ENCODE results near the gene FRG1. TPM values are rescaled to one million over a fixed set of nuclear protein-coding genes. Genes with fewer than 3 reads are reported as not detected.
"Not testable (repeated sequence)": the region's sequence is repeated elsewhere in the genome, so short reads cannot be mapped to it uniquely, and the experiment has no call there.

The FRG1 gene
- total and polyA plus RNA-seq, 2 of the 8 experiments (the other 6 are each of a cell fraction or from before 2014, with no cell fraction given), result 6.2 to 31.8 TPM

GRCh38 chr4:189984661-189985060 lies 44.0 kb downstream of the FRG1 start:
- H3K9ac ChIP-seq (replicated peaks in 1 of 4; ENCODE audit: extremely low read depth in 1 of 4, low read depth in 3 of 4, low read length in 3 of 4); H3K79me2 ChIP-seq (ENCODE audit: control insufficient read depth in 1 of 2, insufficient read depth in 2 of 2, low read length in 2 of 2); H3K4ac ChIP-seq (replicated peaks; ENCODE audit: insufficient read length, low read depth, low read length); H3K56ac ChIP-seq (replicated peaks; ENCODE audit: insufficient read length, low read depth, low read length); H2BK12ac ChIP-seq (ENCODE audit: low read depth, low read length); H3K14ac ChIP-seq (ENCODE audit: insufficient read length); H3K23me2 ChIP-seq (ENCODE audit: low read depth, low read length); H3K4me3 ChIP-seq (ENCODE audit: extremely low read depth in 1 of 4, insufficient read depth in 2 of 4, low read depth in 3 of 4, low read length in 4 of 4); H4K20me1 ChIP-seq (replicated peaks in 1 of 2; ENCODE audit: control insufficient read depth in 1 of 2, insufficient read depth in 2 of 2, low read length in 2 of 2); FAIRE-seq; DNase-seq (ENCODE audit: low read depth in 1 of 2, low spot score in 2 of 2); H2AK5ac ChIP-seq (ENCODE audit: low read depth, low read length); H4K5ac ChIP-seq (ENCODE audit: insufficient read length, low read depth, low read length); H2BK5ac ChIP-seq (ENCODE audit: low read depth, low read length); H3K4me2 ChIP-seq (ENCODE audit: insufficient read depth in 1 of 2, low read depth in 2 of 2, low read length in 2 of 2); H3K27me3 ChIP-seq (replicated peaks in 1 of 4; ENCODE audit: control insufficient read depth in 3 of 4, extremely low read depth in 1 of 4, insufficient read depth in 3 of 4, low read length in 3 of 4); H3K36me3 ChIP-seq (ENCODE audit: control insufficient read depth in 2 of 4, insufficient read depth in 4 of 4, low read length in 3 of 4); POLR2A ChIA-PET (ENCODE audit: partially characterized antibody); H4K8ac ChIP-seq (ENCODE audit: extremely low read depth, insufficient read depth, low read length); H3K9me3 ChIP-seq (ENCODE audit: insufficient read depth in 2 of 2, low read depth in 1 of 2, low read length in 1 of 2); H3K79me1 ChIP-seq (ENCODE audit: low read depth, low read length); H2BK15ac ChIP-seq (ENCODE audit: low read length); H3K27ac ChIP-seq (ENCODE audit: low read depth, low read length); H2AFZ ChIP-seq (ENCODE audit: low read length); H3K4me1 ChIP-seq (replicated peaks in 1 of 4; ENCODE audit: control insufficient read depth in 3 of 4, insufficient read depth in 4 of 4, low read length in 3 of 4); H3K18ac ChIP-seq (ENCODE audit: extremely low read depth, low read length); H4K91ac ChIP-seq (replicated peaks; ENCODE audit: insufficient read length, low read length); H2BK20ac ChIP-seq (ENCODE audit: low read length); H3K23ac ChIP-seq (ENCODE audit: insufficient read length); H2BK120ac ChIP-seq (replicated peaks; ENCODE audit: low read depth, low read length): not testable (repeated sequence)
- WGBS, 2 experiments (ENCODE audit: extremely low coverage in 1 of 2, insufficient coverage in 1 of 2, insufficient read length in 1 of 2, insufficient replicate concordance in 2 of 2, low coverage in 1 of 2, low lambda C conversion rate in 2 of 2, missing lambda C conversion rate in 1 of 2), result 83% methylated on average over 7 of the region's 31 CpGs; no CpG with 5 or more reads in 1 of the 2 experiments
- CTCF ChIA-PET (ENCODE audit: partially characterized antibody), result interaction anchor here (2.7 kb wide), 1 partner anchor 11 kb away, joined by 8 read pairs; no protein-coding TSS in a partner anchor

DNA sequence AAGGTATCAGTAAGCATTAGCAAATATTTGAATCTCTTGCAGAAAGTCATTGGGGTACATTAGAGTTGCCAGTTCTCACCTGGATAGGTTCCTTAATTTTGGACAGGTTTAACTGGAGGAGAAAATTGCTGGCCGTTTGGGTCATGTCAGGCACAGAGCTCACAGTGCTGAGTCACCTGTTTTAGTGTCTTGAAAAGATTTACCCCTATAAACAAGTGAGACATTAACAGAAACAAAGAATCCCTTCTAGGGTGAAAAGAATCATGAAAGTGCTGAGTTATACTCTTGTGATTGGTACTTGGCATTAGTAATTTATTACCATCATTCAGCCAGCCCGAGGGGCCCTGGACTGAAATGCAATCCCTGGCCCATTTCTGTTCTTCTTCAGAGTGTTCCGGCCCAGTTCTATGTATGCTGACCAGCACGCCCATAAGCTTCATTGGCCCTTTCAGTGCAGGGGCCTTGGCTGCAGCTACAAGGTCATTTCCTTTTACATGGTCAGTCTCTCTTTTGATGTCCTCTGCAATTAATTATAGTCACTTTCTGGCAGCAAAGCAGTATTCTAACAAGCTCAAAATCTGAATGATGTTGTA lies 45.1 kb downstream of the FRG1 start:
- 88% methylated on average over 4 of the region's 4 CpGs; no CpG with 5 or more reads in 1 of the 2 experiments for WGBS, 2 experiments (ENCODE audit: extremely low coverage in 1 of 2, insufficient coverage in 1 of 2, insufficient read length in 1 of 2, insufficient replicate concordance in 2 of 2, low coverage in 1 of 2, low lambda C conversion rate in 2 of 2, missing lambda C conversion rate in 1 of 2)

More for the DNA sequence above, 45.1 kb downstream of the FRG1 start:
- H3K4ac ChIP-seq (replicated peaks; ENCODE audit: insufficient read length, low read depth, low read length); H2BK120ac ChIP-seq (replicated peaks; ENCODE audit: low read depth, low read length); H3K9ac ChIP-seq (replicated peaks in 1 of 4; ENCODE audit: extremely low read depth in 1 of 4, low read depth in 3 of 4, low read length in 3 of 4); H2BK20ac ChIP-seq (ENCODE audit: low read length); H3K4me1 ChIP-seq (replicated peaks in 1 of 4; ENCODE audit: control insufficient read depth in 3 of 4, insufficient read depth in 4 of 4, low read length in 3 of 4); H3K23ac ChIP-seq (ENCODE audit: insufficient read length); H3K36me3 ChIP-seq (ENCODE audit: control insufficient read depth in 2 of 4, insufficient read depth in 4 of 4, low read length in 3 of 4); H2BK12ac ChIP-seq (ENCODE audit: low read depth, low read length); H3K14ac ChIP-seq (ENCODE audit: insufficient read length); H2BK5ac ChIP-seq (ENCODE audit: low read depth, low read length); H4K20me1 ChIP-seq (replicated peaks in 1 of 2; ENCODE audit: control insufficient read depth in 1 of 2, insufficient read depth in 2 of 2, low read length in 2 of 2); H3K9me3 ChIP-seq (ENCODE audit: insufficient read depth in 2 of 2, low read depth in 1 of 2, low read length in 1 of 2); H2AFZ ChIP-seq (ENCODE audit: low read length); H3K79me1 ChIP-seq (ENCODE audit: low read depth, low read length); H3K79me2 ChIP-seq (ENCODE audit: control insufficient read depth in 1 of 2, insufficient read depth in 2 of 2, low read length in 2 of 2); H3K23me2 ChIP-seq (ENCODE audit: low read depth, low read length); H4K8ac ChIP-seq (ENCODE audit: extremely low read depth, insufficient read depth, low read length); H4K5ac ChIP-seq (ENCODE audit: insufficient read length, low read depth, low read length); H3K4me3 ChIP-seq (ENCODE audit: extremely low read depth in 1 of 4, insufficient read depth in 2 of 4, low read depth in 3 of 4, low read length in 4 of 4); DNase-seq (ENCODE audit: low read depth in 1 of 2, low spot score in 2 of 2); H3K27me3 ChIP-seq (replicated peaks in 1 of 4; ENCODE audit: control insufficient read depth in 3 of 4, extremely low read depth in 1 of 4, insufficient read depth in 3 of 4, low read length in 3 of 4); H3K4me2 ChIP-seq (ENCODE audit: insufficient read depth in 1 of 2, low read depth in 2 of 2, low read length in 2 of 2); H2AK5ac ChIP-seq (ENCODE audit: low read depth, low read length); H3K56ac ChIP-seq (replicated peaks; ENCODE audit: insufficient read length, low read depth, low read length); POLR2A ChIA-PET (ENCODE audit: partially characterized antibody); H4K91ac ChIP-seq (replicated peaks; ENCODE audit: insufficient read length, low read length); FAIRE-seq; H2BK15ac ChIP-seq (ENCODE audit: low read length); H3K27ac ChIP-seq (ENCODE audit: low read depth, low read length); H3K18ac ChIP-seq (ENCODE audit: extremely low read depth, low read length): not testable (repeated sequence)
- CTCF ChIA-PET (ENCODE audit: partially characterized antibody), result interaction anchor here (2.7 kb wide), 1 partner anchor 12 kb away, joined by 8 read pairs; no protein-coding TSS in a partner anchor
